K562 (cell line): ENCODE measurements around the gene NDUFAF2.
A peak's percentile ranks its signal among the peaks of the same experiment; 100 is the strongest.

ENCODE experiments used
- ARNT ChIP-seq, 2 experiments: fragments of 450-650 bp; IDR thresholded peaks; 2 replicates each; pipeline ENCODE4 v1.6.1; 2016; ENCODE audit warnings: mild to moderate bottlenecking in 1 of 2
- EP300 ChIP-seq: IDR thresholded peaks from 2 replicates; pipeline ENCODE4 v1.6.1; 2012; ENCODE audit warnings: low read length, improper control_type of control experiment
- NCOA2 ChIP-seq, 2 experiments: fragments of 450-650 bp; IDR thresholded peaks; 2 replicates each; pipeline ENCODE4 v1.6.1; 2018; ENCODE audit warnings: mild to moderate bottlenecking in 2 of 2, moderate library complexity in 1 of 2; ENCODE audit not compliant: partially characterized antibody in 2 of 2
- ZNF764 ChIP-seq: fragments of 250-450 bp; sonication (Bioruptor Pico); IDR thresholded peaks from 2 replicates; pipeline ENCODE4 v1.4.0; 2020; ENCODE audit warnings: low read depth, mild to moderate bottlenecking, moderate library complexity
- TF ChIP-seq, protein P1 (sequence below): sonication (generic); formaldehyde crosslinking; IDR thresholded peaks from 2 replicates; pipeline ENCODE4 v1.8.1; 2023; ENCODE audit warnings: mild to moderate bottlenecking, missing genetic modification reagents
- TF ChIP-seq, protein P2 (sequence below), 3 experiments: IDR thresholded peaks in 2 of 3; conservative IDR thresholded peaks in 1 of 3; 2 replicates each; pipeline ENCODE4 v1.5.1; 2011 to 2012; ENCODE audit warnings: low read length in 3 of 3, mild to moderate bottlenecking in 3 of 3, control low read depth in 2 of 3, improper control_type of control experiment in 1 of 3, inconsistent platforms in 1 of 3, low read depth in 1 of 3, mixed read lengths in 1 of 3, moderate library complexity in 1 of 3; ENCODE audit not compliant: insufficient read depth in 2 of 3

DNA sequence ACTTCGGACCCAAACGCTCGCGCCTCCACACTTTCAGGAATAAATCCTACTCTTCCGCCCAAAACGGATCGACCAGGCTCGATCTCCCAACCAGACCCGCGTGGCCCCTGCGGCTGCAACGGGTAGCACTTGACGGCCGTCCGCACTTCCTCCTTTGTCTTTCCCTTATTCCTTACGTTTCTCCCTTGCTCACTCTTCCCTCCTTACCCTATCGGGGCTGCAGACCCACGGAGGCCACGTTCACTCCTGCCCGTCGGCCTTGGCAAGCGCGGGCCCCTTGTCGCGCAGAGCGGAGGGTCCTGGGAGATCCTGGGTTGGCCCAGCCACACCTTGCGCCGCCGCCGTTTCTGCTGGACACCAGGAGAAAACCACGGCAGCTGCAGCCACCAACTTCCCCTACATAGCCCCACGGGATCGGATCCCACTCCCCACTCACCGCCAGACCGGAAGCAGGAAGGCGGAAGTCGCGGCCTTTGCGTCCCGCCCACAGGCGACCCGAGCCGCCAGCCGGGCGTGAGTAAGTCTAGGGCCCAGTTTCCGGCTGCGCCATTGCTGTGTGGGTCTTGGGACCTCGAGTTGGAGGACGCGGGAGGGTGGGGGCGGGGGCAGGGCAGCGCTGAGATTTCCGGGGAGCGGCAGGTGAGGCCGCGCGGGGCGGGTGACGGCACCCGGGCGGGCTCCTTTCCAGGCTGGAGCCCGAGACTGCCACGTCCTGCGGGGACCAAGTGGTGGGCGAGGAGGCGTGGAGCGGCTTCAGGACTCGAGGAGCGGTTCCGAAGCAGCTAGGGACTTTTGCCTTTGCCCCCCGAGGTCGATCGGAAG, 217.2 kb downstream of the NDUFAF2 start, which contains the start of gene SMIM15:
- TF ChIP-seq, protein P1, sequence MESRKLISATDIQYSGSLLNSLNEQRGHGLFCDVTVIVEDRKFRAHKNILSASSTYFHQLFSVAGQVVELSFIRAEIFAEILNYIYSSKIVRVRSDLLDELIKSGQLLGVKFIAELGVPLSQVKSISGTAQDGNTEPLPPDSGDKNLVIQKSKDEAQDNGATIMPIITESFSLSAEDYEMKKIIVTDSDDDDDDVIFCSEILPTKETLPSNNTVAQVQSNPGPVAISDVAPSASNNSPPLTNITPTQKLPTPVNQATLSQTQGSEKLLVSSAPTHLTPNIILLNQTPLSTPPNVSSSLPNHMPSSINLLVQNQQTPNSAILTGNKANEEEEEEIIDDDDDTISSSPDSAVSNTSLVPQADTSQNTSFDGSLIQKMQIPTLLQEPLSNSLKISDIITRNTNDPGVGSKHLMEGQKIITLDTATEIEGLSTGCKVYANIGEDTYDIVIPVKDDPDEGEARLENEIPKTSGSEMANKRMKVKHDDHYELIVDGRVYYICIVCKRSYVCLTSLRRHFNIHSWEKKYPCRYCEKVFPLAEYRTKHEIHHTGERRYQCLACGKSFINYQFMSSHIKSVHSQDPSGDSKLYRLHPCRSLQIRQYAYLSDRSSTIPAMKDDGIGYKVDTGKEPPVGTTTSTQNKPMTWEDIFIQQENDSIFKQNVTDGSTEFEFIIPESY (CRISPR knock-in tag) = peak; percentile 68
- TF ChIP-seq NCOA2 (IDR thresholded peaks at IDR 0.05; ENCODE audit: partially characterized antibody in 2 of 2) (no peak), ZNF764 (no peak), ARNT (IDR thresholded peaks at IDR 0.05) (0 out of 4 replicates have a peak, but pooled peaks of 1 of the 2 experiments have one; percentile 31), EP300 (0 out of 2 replicates have a peak, but pooled peaks have one; percentile 14)
- TF ChIP-seq, protein P2, sequence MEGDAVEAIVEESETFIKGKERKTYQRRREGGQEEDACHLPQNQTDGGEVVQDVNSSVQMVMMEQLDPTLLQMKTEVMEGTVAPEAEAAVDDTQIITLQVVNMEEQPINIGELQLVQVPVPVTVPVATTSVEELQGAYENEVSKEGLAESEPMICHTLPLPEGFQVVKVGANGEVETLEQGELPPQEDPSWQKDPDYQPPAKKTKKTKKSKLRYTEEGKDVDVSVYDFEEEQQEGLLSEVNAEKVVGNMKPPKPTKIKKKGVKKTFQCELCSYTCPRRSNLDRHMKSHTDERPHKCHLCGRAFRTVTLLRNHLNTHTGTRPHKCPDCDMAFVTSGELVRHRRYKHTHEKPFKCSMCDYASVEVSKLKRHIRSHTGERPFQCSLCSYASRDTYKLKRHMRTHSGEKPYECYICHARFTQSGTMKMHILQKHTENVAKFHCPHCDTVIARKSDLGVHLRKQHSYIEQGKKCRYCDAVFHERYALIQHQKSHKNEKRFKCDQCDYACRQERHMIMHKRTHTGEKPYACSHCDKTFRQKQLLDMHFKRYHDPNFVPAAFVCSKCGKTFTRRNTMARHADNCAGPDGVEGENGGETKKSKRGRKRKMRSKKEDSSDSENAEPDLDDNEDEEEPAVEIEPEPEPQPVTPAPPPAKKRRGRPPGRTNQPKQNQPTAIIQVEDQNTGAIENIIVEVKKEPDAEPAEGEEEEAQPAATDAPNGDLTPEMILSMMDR (IDR thresholded peaks at IDR 0.05 in 2 of 3, conservative IDR thresholded peaks at IDR 0.05 in 1 of 3; ENCODE audit: insufficient read depth in 2 of 3, low read depth in 1 of 3, low read length in 3 of 3) = no peak
